ENCODE results near the gene DSCAML1. TPM values are rescaled to one million over a fixed set of nuclear protein-coding genes. Genes with fewer than 3 reads are reported as not detected.

The DSCAML1 gene
- total RNA-seq, 2 donors from 2014 or later, result 0.67 to 1.3 TPM

GRCh38 chr11:117836077-117836960 lies 39.3 kb upstream of the DSCAML1 start:
- no peak for TF ChIP-seq CTCF (IDR thresholded peaks at IDR 0.05)
- H3K27ac ChIP-seq, result no peak overlapping the region
- no peaks in the 10 kb centered on the region for H3K27me3 ChIP-seq
- H3K36me3 ChIP-seq, result no peaks in the 10 kb centered on the region
- peaks cover 0 to 11% of the 10 kb centered on the region in 2 donors for H3K4me1 ChIP-seq
- H3K4me3 ChIP-seq, result no peak overlapping the region
- H3K9me3 ChIP-seq, result no peaks in the 10 kb centered on the region
- peak; percentile 55 for DNase-seq (ENCODE audit: low spot score)

DNA sequence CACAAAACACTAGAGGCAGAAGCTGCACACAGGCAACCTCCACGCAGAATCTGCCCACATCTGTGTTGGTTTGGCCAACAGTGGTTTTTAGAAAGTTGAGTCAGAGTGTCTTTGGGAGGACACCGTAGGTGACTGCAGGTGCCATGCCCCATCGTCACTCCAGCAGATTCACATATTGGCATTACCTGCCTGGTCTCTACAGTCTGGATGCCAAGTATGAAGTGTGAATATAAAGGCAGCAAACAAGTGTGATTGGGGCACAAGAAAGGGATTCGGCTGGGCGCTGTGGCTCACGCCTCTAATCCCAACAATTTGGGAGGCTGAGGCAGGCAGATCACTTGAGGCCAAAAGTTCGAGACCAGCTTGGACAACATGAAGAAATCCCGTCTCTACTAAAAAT lies 38.6 kb upstream of the DSCAML1 start:
- no peaks in the 10 kb centered on the region for H3K27me3 ChIP-seq
- no peak overlapping the region for H3K4me3 ChIP-seq
- H3K36me3 ChIP-seq, result no peaks in the 10 kb centered on the region
- H3K27ac ChIP-seq, result no peak overlapping the region
- TF ChIP-seq CTCF (IDR thresholded peaks at IDR 0.05), result no peak
- H3K4me1 ChIP-seq, result peaks cover 0 to 14% of the 10 kb centered on the region in 2 donors
- peak; percentile 50 for DNase-seq (ENCODE audit: low spot score)
- no peaks in the 10 kb centered on the region for H3K9me3 ChIP-seq

GRCh38 chr11:117834838-117835443 lies 37.9 kb upstream of the DSCAML1 start:
- Histone ChIP-seq H3K4me1 (peaks cover 0 to 14% of the 10 kb centered on the region in 2 donors), H3K9me3 (no peaks in the 10 kb centered on the region), H3K4me3 (no peak overlapping the region), H3K27me3 (no peaks in the 10 kb centered on the region), H3K27ac (no peak overlapping the region), H3K36me3 (no peaks in the 10 kb centered on the region)
- no peak for TF ChIP-seq CTCF (IDR thresholded peaks at IDR 0.05)
- DNase-seq (ENCODE audit: low spot score), result no peak

GRCh38 chr11:117834068-117834810 lies 37.2 kb upstream of the DSCAML1 start:
- Histone ChIP-seq H3K27ac (no peak overlapping the region), H3K4me1 (peaks cover 0 to 15% of the 10 kb centered on the region in 2 donors), H3K9me3 (no peaks in the 10 kb centered on the region), H3K36me3 (no peaks in the 10 kb centered on the region), H3K4me3 (no peak overlapping the region), H3K27me3 (no peaks in the 10 kb centered on the region)
- no peak for DNase-seq (ENCODE audit: low spot score)
- no peak for TF ChIP-seq CTCF (IDR thresholded peaks at IDR 0.05)

DNA sequence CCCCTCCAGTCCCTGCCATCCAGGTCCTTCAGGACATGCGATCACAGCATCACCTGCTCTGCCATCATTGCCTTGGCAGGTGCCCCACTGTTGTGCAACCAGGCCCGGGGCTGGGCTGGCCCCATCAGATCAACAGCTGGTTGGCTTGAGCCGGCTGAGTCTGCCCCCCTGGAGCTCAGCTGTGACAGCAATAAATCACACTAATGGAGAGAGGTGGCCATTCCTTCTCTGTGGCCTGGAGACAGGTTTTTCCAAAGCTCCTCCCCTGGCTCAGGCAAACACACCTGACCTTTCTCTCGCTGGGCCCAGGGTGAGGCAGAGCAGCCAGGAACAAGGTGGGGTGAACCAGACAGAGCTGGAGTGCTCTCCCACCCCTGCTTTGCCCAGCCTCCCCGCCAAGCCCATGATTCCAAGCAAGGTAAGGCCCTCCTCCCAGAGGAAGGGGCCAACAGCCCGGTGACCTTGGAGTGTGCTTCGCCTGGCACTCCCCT lies 36.4 kb upstream of the DSCAML1 start:
- Histone ChIP-seq H3K4me3 (no peak overlapping the region), H3K4me1 (peaks cover 0 to 23% of the 10 kb centered on the region in 2 donors), H3K27ac (no peak overlapping the region), H3K36me3 (no peaks in the 10 kb centered on the region), H3K27me3 (no peaks in the 10 kb centered on the region), H3K9me3 (no peaks in the 10 kb centered on the region)
- no peak for TF ChIP-seq CTCF (IDR thresholded peaks at IDR 0.05)
- no peak for DNase-seq (ENCODE audit: low spot score)

Measured in right atrium auricular region (tissue), 2 donors.